Body of pancreas (tissue), 4 donors: Measurements from ENCODE around the gene KIRREL3.
"Not testable (repeated sequence)": the region's sequence is repeated elsewhere in the genome, so short reads cannot be mapped to it uniquely, and the experiment has no call there.

Experiments
- CTCF ChIP-seq, 7 experiments: fragments of 450-650 bp in 4 of 7; fragments of 200-600 bp in 3 of 7; sonication (generic) in 3 of 7; IDR thresholded peaks; one replicate each; pipeline ENCODE4 v1.5.1; 2016 to 2019; ENCODE audit warnings: antibody characterized with exemption in 7 of 7
- POLR2A ChIP-seq, 3 donors: fragments of 450-650 bp; IDR thresholded peaks; one replicate each; pipeline ENCODE4 v1.6.1; 2016; ENCODE audit warnings: antibody characterized with exemption in 3 of 3, mild to moderate bottlenecking in 2 of 3

DNA sequence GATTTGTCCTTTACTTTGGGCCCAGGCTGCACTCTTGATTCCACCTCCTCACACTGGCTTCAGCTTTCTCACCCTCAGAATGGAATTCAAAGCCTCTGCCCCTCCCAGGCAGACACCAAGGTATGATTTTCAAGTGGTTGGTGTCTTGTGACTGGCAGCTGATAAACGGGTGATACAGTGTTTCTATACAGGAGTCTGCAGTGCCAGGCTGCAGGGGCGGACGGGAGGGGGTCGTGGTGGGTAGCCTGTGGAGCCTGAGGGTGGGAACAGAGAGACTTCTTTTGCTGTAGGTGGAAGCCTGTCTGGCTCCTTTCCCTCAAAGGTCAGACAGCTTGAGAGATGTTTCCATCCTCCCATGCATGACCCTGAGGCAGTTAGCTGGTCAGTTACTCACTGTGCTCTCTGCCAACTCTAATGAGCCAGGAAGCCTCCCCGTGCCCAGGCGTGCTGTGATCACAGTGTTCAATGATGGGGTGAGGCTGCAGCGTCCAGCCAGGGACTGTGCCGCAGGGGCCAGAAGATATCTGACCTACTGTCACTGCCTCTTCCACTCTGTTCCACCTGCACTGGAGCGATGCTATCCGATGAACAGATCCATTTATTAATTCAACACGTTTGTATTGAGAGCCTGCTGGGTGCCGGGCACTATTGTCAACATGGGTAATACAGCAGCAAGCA is 627.0 kb downstream of the KIRREL3 start:
- TF ChIP-seq CTCF, POLR2A (IDR thresholded peaks at IDR 0.05): not testable (repeated sequence)
